Activated CD8-positive, alpha-beta memory T cell treated with anti-CD3 and anti-CD28 coated beads, Interleukin-2, amount 50 U/mL, for 24 hours (primary cell): ENCODE measurements around the gene PPP1R8.
"Not testable (repeated sequence)": the region's sequence is repeated elsewhere in the genome, so short reads cannot be mapped to it uniquely, and the experiment has no call there.

Source experiments
- DNase-seq: peaks from one replicate; pipeline ENCODE4 v3.0.0-alpha.2; 2020; ENCODE audit errors: extremely low read depth

Gene PPP1R8

DNA sequence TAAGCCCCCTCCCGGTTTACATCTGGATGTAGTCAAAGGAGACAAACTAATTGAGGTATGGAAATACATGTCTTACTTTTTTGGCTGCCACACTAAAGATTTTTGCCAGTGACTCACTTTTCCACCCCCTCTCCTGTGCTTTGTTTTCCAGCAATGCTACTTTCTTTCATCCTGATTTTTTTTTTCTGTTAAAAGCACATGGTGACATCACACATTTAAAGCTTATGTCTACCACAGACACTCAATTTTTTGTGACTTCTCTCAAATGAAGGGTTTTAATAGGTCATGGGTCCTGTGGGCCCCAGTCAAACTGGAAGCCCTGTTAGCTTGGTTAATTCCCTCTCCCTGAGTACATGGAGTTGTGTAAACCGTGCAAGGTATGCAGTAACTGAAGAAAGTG lies 2.2 kb downstream of the PPP1R8 start:
- no peak for DNase-seq

- no peak for DNase-seq
These were observed 2.9 kb downstream of the PPP1R8 start for GRCh38 chr1:27833470-27833869.

DNA sequence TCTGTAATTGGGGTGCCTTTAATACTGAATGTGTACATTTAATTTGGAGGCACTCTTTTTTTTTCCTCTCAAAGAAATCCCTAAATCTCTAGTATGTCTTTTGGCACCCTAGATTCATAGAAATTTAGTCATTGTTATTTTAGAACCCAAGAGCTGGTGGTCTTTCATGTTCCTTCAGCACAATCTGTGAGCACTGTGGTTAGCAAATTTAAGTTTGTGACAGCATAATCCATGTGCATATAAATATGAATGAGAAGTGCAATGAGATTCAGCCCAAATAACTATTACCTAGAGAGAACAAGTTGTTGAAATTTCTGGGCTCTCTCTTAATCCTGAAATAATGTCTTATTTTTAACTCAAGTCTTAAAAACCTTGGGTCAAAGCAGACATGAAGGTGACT lies 4.5 kb downstream of the PPP1R8 start:
- no peak for DNase-seq

DNA sequence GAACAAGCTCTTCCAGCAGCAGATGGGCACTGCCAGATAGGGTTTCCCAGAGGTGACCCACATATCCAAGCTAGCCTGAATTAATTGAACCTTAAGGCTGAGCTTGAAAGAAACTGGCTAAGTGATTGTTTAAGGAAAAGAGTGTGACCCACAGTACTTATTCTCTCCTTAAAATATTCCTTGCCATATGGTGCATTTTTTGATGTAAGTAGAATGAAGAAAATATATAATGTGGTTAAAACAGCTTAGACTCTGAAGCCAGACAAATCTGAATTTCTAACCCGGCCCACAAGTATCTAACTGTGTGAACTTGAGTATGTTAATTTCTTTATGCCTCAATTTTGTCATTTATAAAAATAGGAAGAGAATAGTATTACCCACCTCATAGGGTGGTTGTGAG lies 4.9 kb downstream of the PPP1R8 start:
- no peak for DNase-seq

DNA sequence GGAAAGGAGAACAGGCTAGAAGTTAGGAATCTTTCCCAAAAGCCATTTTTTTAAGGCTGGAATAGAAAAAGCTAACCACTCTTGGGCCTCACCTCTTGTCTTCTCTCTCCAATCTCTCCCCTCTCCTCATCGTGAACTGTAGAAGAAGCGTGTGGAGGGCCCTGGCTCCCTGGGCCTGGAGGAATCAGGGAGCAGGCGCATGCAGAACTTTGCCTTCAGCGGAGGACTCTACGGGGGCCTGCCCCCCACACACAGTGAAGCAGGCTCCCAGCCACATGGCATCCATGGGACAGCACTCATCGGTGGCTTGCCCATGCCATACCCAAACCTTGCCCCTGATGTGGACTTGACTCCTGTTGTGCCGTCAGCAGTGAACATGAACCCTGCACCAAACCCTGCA lies 19.4 kb downstream of the PPP1R8 start:
- no peak for DNase-seq

DNA sequence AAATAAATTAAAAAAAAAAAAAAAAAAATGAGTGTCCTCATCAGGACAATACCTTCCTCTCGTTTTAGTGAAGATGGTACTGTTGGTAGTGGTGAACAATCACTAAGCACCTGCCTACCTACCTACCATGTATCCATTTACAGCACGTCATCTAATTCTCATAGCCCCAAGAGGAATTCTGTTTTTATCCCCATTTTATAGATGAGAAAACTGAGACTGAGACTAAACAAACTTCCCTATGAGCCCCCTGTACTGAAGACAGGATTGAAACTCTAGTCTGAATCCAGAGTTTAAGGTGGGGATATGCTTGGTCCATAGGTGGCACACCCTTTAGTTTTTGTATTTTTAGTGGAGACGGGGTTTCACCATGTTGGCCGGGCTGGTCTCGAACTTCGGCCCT lies 24.5 kb downstream of the PPP1R8 start:
- no peak for DNase-seq

DNA sequence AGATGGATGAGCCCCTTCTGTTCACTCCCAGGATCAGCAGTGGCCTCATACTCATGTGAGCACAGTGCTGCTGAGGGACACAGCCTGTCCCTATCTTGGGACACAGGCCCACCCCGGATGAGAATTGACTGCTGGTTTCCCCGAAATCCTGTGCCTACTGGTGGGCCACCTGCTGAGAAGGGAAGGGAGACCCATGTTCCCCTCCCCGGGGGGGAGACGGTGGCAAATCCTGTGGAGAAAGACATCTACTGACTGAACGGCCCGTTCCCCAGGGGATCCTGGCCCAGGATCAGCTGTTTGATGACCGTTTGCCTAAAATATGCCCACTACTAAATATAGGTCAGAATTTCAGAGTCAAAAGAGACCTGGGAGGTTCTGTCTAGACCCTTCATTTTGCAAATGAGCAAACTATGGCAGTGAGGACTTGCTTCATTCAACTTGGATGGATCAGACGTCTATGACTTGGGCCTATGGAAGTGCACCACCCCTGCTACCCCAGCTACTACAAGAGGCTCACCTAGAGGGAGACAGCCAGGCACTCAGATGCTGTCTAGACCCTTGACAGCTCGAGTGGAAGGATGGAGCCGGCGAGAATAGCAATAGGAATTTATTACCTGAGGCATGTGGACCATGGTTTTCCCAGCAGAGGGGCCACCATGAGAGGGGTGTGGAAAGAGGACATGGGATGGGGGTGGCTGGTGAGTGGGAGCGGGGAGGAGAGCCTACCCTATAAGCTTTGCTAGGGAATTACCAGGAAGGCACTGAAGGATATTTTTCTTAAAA lies 26.2 kb downstream of the PPP1R8 start:
- no peak for DNase-seq

- not testable (repeated sequence) for DNase-seq
These were observed 27.0 kb downstream of the PPP1R8 start for GRCh38 chr1:27857552-27857951.

- DNase-seq, result peak; percentile 54
These were observed 27.7 kb downstream of the PPP1R8 start for GRCh38 chr1:27858072-27858948.

- DNase-seq, result no peak
These were observed 28.5 kb downstream of the PPP1R8 start for GRCh38 chr1:27858949-27859576.

DNA sequence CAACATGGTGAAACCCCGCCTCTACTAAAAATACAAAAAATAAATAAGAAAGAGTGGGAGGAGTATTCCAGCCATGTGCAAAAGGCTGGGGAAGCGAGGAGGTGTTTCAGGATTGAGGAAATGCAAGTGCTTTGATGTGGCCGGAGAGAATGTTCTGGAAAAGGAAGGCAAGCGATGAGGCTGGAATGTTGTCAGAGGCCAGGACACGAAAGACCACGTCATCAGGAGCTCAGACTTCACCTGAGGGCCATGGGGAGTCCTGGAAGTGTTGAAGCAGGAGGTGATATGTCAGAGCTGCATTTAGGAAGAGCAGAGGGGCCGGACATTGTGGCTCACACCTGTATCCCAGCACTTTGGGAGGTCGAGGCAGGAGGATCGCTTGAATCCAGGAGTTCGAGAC lies 30.9 kb downstream of the PPP1R8 start:
- no peak for DNase-seq

- DNase-seq, result no peak
These were observed 31.4 kb downstream of the PPP1R8 start for GRCh38 chr1:27862004-27862403.

- no peak for DNase-seq
These were observed 32.3 kb downstream of the PPP1R8 start for GRCh38 chr1:27862671-27863537.

GRCh38 chr1:27863538-27863915 lies 32.9 kb downstream of the PPP1R8 start:
- no peak for DNase-seq

DNA sequence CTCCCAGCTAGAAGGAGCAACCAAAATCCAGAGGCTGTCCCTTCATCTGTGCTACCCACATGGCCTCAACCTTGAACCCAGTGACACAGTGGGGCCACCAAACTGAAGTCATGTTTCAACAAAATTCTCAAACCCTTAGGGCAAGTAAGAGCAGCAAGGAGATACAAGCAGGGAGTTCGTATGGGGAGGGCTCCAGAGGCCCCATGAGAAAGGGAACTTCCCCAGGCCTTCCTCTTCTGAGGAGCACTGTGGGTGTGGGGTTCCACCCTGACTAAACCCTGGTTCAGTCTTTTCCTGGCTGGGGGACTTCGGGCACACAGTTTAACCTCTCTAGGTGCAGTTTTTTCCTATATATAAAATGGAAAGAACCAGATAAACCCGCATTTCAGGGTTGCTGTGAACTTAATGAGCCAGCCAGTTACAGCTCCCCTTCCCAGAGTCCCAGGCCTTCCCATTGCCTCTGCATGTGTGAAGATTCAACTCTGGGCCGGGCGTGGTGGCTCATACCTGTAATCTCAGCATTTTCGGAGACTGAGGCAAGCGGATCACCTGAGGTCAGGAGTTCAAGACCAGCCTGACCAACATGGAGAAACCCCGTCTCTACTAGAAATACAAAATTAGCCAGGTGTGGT lies 33.8 kb downstream of the PPP1R8 start:
- no peak for DNase-seq

DNA sequence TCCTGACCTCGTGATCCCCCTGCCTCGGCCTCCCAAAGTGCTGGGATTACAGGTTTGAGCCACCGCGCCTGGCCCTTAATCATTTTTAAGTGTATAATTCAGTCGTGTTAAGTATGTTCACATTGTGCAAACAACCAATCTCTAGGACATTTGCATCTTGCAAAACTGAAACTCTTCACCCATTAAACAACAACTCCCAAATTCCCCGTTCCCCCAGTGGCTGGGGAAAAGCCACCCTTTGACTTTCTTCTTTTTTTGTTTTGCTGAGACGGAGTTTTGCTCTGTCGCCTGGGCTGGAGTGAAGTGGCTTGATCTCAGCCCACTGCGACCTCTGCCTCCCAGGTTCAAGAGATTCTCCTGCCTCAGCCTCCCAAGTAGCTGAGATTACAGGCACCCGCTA lies 35.2 kb downstream of the PPP1R8 start:
- no peak for DNase-seq

DNA sequence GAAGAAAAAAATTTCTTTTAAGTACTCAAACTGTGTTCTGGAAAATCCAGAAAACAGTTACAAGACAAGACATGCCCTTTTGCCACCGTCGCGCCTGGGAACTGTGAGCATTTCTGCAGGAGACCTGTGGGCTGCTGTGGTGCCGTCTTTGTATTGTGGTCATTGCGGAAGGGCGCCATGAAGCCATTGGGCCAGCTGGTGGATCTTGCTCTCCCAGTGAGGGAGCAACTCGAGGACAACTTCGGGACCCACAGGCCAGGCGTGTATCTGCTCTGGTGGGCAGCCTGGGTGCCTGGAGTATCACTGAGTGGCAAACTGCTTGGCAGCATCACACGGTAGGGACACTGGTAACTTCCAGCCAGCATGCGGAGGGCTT lies 38.0 kb downstream of the PPP1R8 start:
- no peak for DNase-seq

GRCh38 chr1:27868932-27869718 lies 38.5 kb downstream of the PPP1R8 start:
- no peak for DNase-seq

- no peak for DNase-seq
These were observed 39.1 kb downstream of the PPP1R8 start for GRCh38 chr1:27869719-27870085.

- DNase-seq, result not testable (repeated sequence)
These were observed 40.5 kb downstream of the PPP1R8 start for GRCh38 chr1:27871076-27871475.
